T-helper 1 cell (primary cell): ENCODE results near the gene C5orf52.
"Not testable (repeated sequence)": the region's sequence is repeated elsewhere in the genome, so short reads cannot be mapped to it uniquely, and the experiment has no call there.

Experiments used
- DNase-seq, 5 donors: peaks; one replicate each; pipeline ENCODE4 v3.0.0-alpha.2; 2012 to 2020
- total RNA-seq, 4 donors: gene quantifications; one replicate each; lab custom pipeline; 2026; lab: John Stamatoyannopoulos, UW

C5orf52 gene
- total RNA-seq, result 0 reads per million in 4 donors

- DNase-seq, result peak in 1 of 5 donors; percentile 27
Measured at GRCh38 chr5:157670662-157671591, at the start of gene C5orf52. Gene C5orf52, plus strand, starts transcription at chr5:157671533. Its CDS starts 82 bp downstream, at chr5:157671615.

- DNase-seq, result no peak
Measured at GRCh38 chr5:157624144-157624543, 47.2 kb upstream of the C5orf52 start.

DNA sequence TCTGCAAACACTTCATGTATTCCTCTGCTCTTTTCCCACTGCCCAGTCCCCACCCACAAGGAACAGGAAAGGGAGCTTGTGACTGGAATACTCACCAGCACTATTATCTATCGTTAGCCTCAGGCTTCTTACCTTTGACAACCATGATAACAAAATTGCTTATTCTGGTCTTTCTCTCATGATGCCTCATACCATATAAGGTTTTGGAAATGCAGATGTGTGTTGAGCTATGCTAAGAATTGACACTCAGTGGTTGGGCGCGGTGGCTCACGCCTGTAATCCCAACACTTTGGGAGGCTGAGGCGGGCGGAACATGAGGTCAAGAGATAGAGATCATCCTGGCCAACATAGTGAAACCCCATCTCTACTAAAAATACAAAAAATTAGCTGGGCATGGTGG is 44.5 kb upstream of the C5orf52 start:
- DNase-seq, result no peak

DNA sequence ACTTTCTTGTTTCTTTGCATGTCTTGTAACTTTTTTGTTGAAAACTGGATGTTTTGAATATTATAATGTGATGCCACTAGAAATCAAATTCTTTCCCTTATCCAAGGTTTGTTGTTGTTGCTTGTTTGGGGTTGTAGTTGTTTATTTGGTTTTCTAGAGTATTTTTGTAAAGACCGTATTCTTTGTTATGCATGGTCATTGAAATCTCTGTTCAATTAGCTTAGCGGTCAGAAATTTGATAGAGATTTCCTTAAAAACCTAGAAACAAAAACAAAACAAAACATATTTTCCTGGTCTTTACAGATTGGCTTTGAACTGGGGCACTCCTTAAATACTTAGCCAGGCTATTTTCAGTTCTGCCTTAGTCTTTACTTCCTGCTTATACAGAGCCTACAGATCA is 41.0 kb upstream of the C5orf52 start:
- no peak for DNase-seq

- DNase-seq, result no peak
Measured at GRCh38 chr5:157640406-157641066, 30.8 kb upstream of the C5orf52 start.

GRCh38 chr5:157648275-157648990 is 22.9 kb upstream of the C5orf52 start:
- DNase-seq, result no peak

GRCh38 chr5:157649101-157649500 is 22.2 kb upstream of the C5orf52 start:
- DNase-seq, result no peak

- no peak for DNase-seq
Measured at GRCh38 chr5:157650991-157651611, 20.2 kb upstream of the C5orf52 start.

GRCh38 chr5:157651623-157652376 is 19.5 kb upstream of the C5orf52 start:
- peak; percentile 68 to 91 (median 72) for DNase-seq

- DNase-seq, result no peak
Measured at GRCh38 chr5:157652377-157652692, 19.0 kb upstream of the C5orf52 start, which contains the start of gene SOX30. Gene SOX30, minus strand, starts transcription at chr5:157652438. Its CDS starts 360 bp downstream, at chr5:157652078.

GRCh38 chr5:157657516-157657915 is 13.8 kb upstream of the C5orf52 start:
- no peak for DNase-seq

DNA sequence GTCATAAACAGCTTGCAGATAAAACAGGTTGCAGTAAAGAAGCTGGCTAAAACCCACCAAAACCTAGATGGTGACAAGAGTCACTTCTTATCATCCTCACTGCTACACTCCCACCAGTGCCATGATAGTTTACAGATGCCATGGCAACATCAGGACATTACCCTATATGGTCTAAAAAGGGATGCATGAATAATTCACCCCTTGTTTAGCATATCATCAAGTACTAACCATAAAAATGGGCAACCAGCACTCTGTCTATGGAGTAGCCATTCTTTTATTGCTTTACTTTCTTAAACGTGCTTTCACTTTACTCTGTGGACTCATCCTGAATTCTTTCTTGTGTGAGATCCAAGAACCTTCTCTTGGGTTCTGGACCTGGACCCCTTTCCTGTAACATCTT is 12.4 kb upstream of the C5orf52 start:
- no peak for DNase-seq

GRCh38 chr5:157659868-157660660 is 11.3 kb upstream of the C5orf52 start:
- no peak for DNase-seq

DNA sequence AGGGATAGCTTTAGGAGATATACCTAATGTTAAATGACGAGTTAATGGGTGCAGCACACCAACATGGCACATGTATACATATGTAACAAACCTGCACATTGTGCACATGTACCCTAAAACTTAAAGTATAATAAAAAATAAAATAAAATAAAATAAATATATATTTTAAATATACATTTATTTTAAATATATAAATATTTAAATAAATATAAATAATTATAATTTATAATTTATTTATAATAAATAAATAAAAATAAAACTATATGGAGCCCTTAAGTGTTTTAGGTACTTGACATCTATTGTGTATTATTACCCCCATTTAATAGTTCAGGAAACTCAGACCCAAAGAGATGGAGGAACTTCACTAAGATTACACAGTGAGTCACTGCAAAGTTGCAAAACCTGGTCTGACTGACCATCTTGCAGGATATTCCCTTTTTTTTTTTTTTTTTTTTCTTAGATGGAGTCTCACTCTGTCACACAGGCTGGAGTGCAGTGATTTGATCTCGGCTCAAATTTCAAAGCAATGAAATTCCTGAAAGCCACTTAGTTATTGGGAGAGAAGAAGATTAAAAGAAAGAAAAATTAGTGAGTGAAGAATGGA is 5.8 kb upstream of the C5orf52 start:
- DNase-seq, result no peak

GRCh38 chr5:157668356-157668755 is 3.0 kb upstream of the C5orf52 start:
- DNase-seq, result no peak

GRCh38 chr5:157669701-157670097 is 1.6 kb upstream of the C5orf52 start:
- DNase-seq, result no peak

- no peak for DNase-seq
Measured at GRCh38 chr5:157671592-157672330, 428 bp downstream of the C5orf52 start.

- no peak for DNase-seq
Measured at GRCh38 chr5:157672976-157673375, 1.6 kb downstream of the C5orf52 start.

GRCh38 chr5:157674351-157674750 is 3.0 kb downstream of the C5orf52 start:
- DNase-seq, result not testable (repeated sequence)

DNA sequence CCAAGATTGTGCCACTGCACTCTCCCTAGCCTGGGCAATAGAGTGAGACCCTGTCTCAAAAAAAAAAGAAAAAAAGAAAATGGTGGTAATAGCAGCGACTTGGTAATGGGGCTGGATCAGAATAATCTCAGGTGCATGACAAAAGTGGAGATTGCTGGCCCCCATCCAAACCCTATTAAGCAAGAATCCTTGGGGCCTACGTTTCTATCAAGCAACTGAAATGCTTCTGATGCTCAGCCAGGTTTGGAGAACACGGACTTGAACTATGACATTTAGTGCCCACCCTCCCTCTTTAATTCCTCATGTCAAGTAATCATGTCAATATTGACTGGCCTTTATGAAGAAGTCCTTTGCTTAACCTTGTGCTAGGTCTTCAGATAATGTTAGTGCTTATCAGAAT is 6.6 kb downstream of the C5orf52 start:
- DNase-seq, result no peak
